AG09309 (cell line): ENCODE data around the gene STARD9.

Source experiments
- DNase-seq: peaks from one replicate; pipeline ENCODE4 v3.0.0-alpha.2; 2010; ENCODE audit warnings: low read depth
- H3K4me3 ChIP-seq: 2 replicates; pipeline ENCODE4 v1.5.1; 2011; ENCODE audit warnings: mild to moderate bottlenecking, low read depth, low read length, moderate library complexity; ENCODE audit not compliant: control insufficient read depth
- CTCF ChIP-seq: IDR thresholded peaks from 2 replicates; pipeline ENCODE4 v1.5.1; 2011; ENCODE audit warnings: mild to moderate bottlenecking, low read depth, low read length, inconsistent platforms; ENCODE audit not compliant: insufficient read depth, control insufficient read depth; ENCODE audit errors: missing control alignments

Gene STARD9

GRCh38 chr15:42724276-42724675, 148.9 kb downstream of the STARD9 start:
- no peak for TF ChIP-seq CTCF
- H3K4me3 ChIP-seq: no peak overlapping the region
- no peak for DNase-seq

GRCh38 chr15:42725331-42725903, 150.0 kb downstream of the STARD9 start:
- H3K4me3 ChIP-seq: no peak overlapping the region
- no peak for DNase-seq
- TF ChIP-seq CTCF: no peak

GRCh38 chr15:42726114-42726513, 150.7 kb downstream of the STARD9 start:
- no peak for DNase-seq
- no peak for TF ChIP-seq CTCF
- no peak overlapping the region for H3K4me3 ChIP-seq

- DNase-seq: no peak
- H3K4me3 ChIP-seq: no peak overlapping the region
- no peak for TF ChIP-seq CTCF
Observed at GRCh38 chr15:42727750-42728381, 152.5 kb downstream of the STARD9 start.

- H3K4me3 ChIP-seq: no peak overlapping the region
- DNase-seq: no peak
- TF ChIP-seq CTCF: no peak
Observed at GRCh38 chr15:42728560-42728959, 153.2 kb downstream of the STARD9 start.

- no peak overlapping the region for H3K4me3 ChIP-seq
- no peak for TF ChIP-seq CTCF
- no peak for DNase-seq
Observed at GRCh38 chr15:42728972-42729371, 153.6 kb downstream of the STARD9 start.
